Keratinocyte (primary cell): ENCODE results near the gene MFAP1.

Experiments
- EZH2 ChIP-seq: IDR thresholded peaks from one replicate; pipeline ENCODE4 v1.6.1; 2012; ENCODE audit warnings: inconsistent platforms, mild to moderate bottlenecking, low read length, moderate library complexity
- TF ChIP-seq, protein P1 (sequence below), 3 experiments: IDR thresholded peaks in 1 of 3; conservative IDR thresholded peaks in 1 of 3; optimal IDR thresholded peaks in 1 of 3; 2 replicates in 2 of 3; 3 replicates in 1 of 3; pipeline versions ENCODE3 to v1.5.1; 2011; ENCODE audit warnings: low read length in 3 of 3, mild to moderate bottlenecking in 3 of 3, moderate library complexity in 2 of 3, control low read depth in 1 of 3, inconsistent platforms in 1 of 3; ENCODE audit not compliant: insufficient read depth in 2 of 3; ENCODE audit errors: extremely low read depth in 1 of 3

DNA sequence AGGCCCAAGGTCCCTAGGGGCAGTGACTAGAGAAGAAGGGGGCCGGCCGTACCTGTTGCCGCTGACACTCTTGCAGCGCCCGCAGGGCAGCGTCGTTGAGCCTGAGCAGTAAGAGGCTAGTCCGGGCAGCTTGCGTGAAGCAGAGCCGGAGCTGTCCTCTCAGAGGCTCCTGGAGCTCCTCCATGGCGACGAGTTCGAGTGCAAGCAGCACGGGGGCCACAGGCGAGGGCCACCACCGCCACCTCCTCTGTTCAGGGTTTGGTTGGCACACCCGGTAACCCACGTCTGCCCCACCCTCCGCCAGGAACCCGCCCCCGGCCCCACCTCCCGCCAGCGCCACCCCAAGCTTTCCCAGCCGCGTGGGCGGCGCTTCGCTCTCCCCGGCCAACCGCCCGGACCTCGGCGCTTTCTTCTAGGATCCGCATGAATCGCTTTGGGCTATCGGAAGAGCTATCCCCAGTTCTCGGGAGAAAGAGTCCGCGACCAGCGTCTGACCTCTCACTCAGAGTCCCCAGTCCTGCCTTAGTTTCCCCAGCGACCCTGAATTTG is 47.7 kb downstream of the MFAP1 start, which contains the start of gene ELL3:
- TF ChIP-seq, protein P1, sequence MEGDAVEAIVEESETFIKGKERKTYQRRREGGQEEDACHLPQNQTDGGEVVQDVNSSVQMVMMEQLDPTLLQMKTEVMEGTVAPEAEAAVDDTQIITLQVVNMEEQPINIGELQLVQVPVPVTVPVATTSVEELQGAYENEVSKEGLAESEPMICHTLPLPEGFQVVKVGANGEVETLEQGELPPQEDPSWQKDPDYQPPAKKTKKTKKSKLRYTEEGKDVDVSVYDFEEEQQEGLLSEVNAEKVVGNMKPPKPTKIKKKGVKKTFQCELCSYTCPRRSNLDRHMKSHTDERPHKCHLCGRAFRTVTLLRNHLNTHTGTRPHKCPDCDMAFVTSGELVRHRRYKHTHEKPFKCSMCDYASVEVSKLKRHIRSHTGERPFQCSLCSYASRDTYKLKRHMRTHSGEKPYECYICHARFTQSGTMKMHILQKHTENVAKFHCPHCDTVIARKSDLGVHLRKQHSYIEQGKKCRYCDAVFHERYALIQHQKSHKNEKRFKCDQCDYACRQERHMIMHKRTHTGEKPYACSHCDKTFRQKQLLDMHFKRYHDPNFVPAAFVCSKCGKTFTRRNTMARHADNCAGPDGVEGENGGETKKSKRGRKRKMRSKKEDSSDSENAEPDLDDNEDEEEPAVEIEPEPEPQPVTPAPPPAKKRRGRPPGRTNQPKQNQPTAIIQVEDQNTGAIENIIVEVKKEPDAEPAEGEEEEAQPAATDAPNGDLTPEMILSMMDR (optimal IDR thresholded peaks at IDR 0.05 in 1 of 3, IDR thresholded peaks at IDR 0.05 in 1 of 3, conservative IDR thresholded peaks at IDR 0.05 in 1 of 3; ENCODE audit: extremely low read depth in 1 of 3, insufficient read depth in 2 of 3, low read length in 3 of 3): peak in 1 of 3 experiments; percentile 1
- TF ChIP-seq EZH2: no peak
